Parathyroid adenoma (tissue), 2 donors: ENCODE data around the gene CD300E.

ENCODE experiments used
- H2AFZ ChIP-seq: fragments of 300-600 bp; sonication (generic); one replicate; pipeline ENCODE4 v1.7.0; 2017; ENCODE audit warnings: antibody characterized with exemption, mild to moderate bottlenecking
- H3K27ac ChIP-seq: fragments of 300-600 bp; sonication (generic); one replicate; pipeline ENCODE4 v1.7.0; 2017
- H3K27me3 ChIP-seq: fragments of 300-600 bp; sonication (generic); one replicate; pipeline ENCODE4 v1.7.0; 2017; ENCODE audit warnings: low read length; ENCODE audit not compliant: control insufficient read depth, insufficient read depth
- H3K36me3 ChIP-seq: fragments of 300-600 bp; sonication (generic); one replicate; pipeline ENCODE4 v1.7.0; 2017; ENCODE audit warnings: low read length; ENCODE audit not compliant: control insufficient read depth, insufficient read depth
- H3K4me1 ChIP-seq: fragments of 300-600 bp; sonication (generic); one replicate; pipeline ENCODE4 v1.7.0; 2017; ENCODE audit warnings: control low read depth
- H3K4me2 ChIP-seq: fragments of 300-600 bp; sonication (generic); one replicate; pipeline ENCODE4 v1.7.0; 2017; ENCODE audit warnings: low read length
- H3K4me3 ChIP-seq: fragments of 300-600 bp; sonication (generic); one replicate; pipeline ENCODE4 v1.7.0; 2017; ENCODE audit warnings: low read depth, low read length
- H3K79me2 ChIP-seq: fragments of 300-600 bp; sonication (generic); one replicate; pipeline ENCODE4 v1.7.0; 2017; ENCODE audit warnings: control low read depth
- H3K9ac ChIP-seq: fragments of 300-600 bp; sonication (generic); one replicate; pipeline ENCODE4 v1.7.0; 2017; ENCODE audit warnings: mild to moderate bottlenecking
- H3K9me3 ChIP-seq: fragments of 300-600 bp; sonication (generic); one replicate; pipeline ENCODE4 v1.7.0; 2017; ENCODE audit warnings: low read length; ENCODE audit not compliant: control insufficient read depth
- CTCF ChIP-seq: fragments of 300-600 bp; sonication (generic); IDR thresholded peaks from one replicate; pipeline ENCODE4 v1.7.0; 2017; ENCODE audit warnings: antibody characterized with exemption, mild to moderate bottlenecking
- donor health status: primary hyperparathyroidism.

The CD300E gene

DNA sequence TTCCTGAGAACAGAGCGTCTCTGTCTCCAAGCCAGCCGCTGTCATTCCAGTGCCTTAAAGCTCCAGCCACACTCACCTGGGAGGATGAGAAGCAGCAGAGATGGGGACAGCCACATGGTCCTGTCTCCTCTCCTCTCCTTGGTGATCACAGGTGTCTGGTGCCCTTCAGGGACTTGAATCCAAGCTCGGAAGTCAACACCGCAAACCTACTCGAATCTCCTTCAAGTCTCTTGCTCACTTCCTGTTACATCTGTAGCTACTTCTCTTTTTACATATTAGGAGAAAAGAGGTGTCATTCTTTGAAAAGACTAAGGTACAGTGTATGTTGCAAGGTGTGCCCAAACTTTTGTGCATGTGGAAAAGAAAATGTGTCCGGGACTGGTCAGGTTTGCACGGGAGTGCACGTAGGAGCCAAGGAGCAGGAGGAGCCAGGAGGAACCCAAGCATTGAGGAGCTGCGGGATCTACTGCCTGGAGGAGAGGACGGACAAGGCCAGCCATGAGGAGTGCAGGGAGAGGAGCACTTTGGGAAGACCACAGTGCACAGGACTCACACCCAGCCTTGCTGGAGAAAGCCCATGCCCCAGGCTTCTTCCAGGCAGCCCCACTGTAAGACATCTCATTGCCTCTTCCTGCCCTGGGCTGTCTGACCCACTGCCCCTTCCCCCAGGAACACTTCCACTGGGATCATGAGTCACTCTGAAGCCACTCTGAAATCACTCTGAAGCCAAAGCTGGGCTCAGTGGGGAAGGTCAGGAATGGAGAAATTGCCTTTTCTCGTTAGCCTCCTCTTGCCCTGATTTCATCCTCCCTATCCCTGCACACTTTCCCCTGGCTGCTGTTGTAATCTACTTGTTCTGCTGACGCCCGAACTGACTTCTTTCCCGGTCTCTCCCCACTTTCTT is 31.2 kb downstream of the CD300E start, which contains the start of gene CD300LD:
Gene CD300LD (minus strand): TSS at position 197 of the 904 bp plus-strand sequence. CDS start 81 bp downstream, at position 116.
- H3K27me3 ChIP-seq = no peaks in the 10 kb centered on the region
- no peaks in the 10 kb centered on the region for H3K36me3 ChIP-seq
- no peak within 1 kb of the TSS for H3K9ac ChIP-seq
- no peak within 1 kb of the TSS for H3K27ac ChIP-seq
- no peaks in the 10 kb centered on the region for H3K79me2 ChIP-seq
- H2AFZ ChIP-seq = no peak within 1 kb of the TSS
- no peak for TF ChIP-seq CTCF
- H3K9me3 ChIP-seq = no peaks in the 10 kb centered on the region
- H3K4me1 ChIP-seq = no peaks in the 10 kb centered on the region
- no peak within 1 kb of the TSS for H3K4me3 ChIP-seq
- no peak within 1 kb of the TSS for H3K4me2 ChIP-seq

DNA sequence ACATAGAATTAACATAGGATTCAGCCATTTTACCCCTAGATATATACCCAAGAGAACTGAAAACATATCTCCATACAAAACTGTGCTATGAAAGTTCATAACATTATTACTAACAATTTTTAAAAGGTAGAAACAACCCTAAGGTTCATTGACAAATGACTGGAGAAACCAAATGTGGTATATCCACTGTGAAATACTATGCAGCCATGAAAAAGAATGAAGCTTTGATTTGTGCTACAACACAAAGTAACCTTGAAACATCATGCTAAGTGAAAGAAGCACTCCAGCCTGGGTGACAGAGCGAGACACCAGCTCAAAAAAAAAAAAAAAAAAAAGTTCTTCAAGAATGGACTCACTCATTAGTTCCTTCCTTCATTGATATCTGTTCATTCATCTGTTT is 32.0 kb downstream of the CD300E start:
- H3K27me3 ChIP-seq = no peaks in the 10 kb centered on the region

DNA sequence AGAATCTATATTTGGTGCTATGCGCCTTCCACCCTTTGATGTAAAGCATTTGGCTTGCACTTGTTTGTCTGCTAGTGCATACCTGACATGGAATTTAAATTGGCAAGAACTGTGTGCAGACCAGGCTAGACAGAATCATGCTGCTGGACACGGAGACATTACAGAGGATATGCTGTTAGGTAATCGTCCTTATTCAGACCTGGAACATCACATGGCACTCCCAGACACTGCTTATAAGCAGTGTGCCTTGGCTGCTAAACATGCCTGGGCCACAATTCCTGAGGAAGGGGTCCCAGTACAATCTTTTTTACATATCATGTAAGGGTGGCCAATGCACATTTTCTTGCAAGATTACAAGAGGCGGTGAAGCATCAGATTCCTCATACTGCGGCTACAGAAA is 37.8 kb downstream of the CD300E start:
- no peak overlapping the region for H3K4me2 ChIP-seq
- H3K4me1 ChIP-seq = no peaks in the 10 kb centered on the region
- H3K27me3 ChIP-seq = no peaks in the 10 kb centered on the region
- no peak overlapping the region for H2AFZ ChIP-seq
- no peaks in the 10 kb centered on the region for H3K9me3 ChIP-seq
- H3K36me3 ChIP-seq = no peaks in the 10 kb centered on the region
- no peak overlapping the region for H3K27ac ChIP-seq
- no peak for TF ChIP-seq CTCF
- H3K9ac ChIP-seq = no peak overlapping the region
- no peaks in the 10 kb centered on the region for H3K79me2 ChIP-seq
- H3K4me3 ChIP-seq = no peak overlapping the region

More for the DNA sequence above, 32.0 kb downstream of the CD300E start:
- Histone ChIP-seq H3K4me3 (no peak overlapping the region), H3K36me3 (no peaks in the 10 kb centered on the region), H3K9me3 (no peaks in the 10 kb centered on the region), H2AFZ (no peak overlapping the region), H3K9ac (no peak overlapping the region), H3K4me2 (no peak overlapping the region), H3K27ac (no peak overlapping the region), H3K4me1 (no peaks in the 10 kb centered on the region), H3K79me2 (no peaks in the 10 kb centered on the region)
- TF ChIP-seq CTCF = no peak

DNA sequence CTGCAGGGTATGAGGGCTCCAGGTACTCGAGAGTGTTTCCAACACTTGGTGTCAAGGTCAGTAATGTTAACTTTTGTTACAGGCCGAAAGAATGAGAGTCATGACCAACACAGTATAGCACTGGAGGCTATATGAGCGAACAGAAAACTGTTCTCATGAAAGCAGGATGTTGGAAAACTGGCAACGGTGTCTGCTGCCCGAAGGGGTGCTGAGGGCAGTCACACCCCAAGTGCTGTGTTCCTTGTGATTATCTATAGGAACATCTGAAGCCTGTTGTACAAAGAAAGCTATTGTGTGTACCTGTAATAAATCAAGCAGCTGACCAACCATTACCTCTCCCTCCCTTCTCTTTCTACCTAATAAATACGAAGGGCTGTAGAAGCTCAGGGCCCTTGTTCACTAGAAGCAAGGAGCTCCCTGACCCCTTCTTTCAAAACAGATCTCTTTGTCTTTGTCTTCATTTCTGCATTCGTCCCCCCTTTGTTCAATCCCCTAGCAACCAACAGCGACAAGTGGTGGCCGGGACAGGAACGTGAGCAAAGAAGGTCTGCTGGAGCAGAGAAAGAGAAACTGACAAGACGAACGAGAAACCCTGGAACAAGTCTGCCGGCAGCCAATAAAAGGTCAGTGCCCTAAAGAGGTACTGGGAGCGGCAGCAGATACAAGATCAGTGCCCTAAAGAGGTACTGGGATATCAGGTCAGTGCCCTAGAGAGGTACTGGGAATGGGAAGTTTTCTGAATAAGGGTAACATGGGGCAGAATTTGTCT is 39.1 kb downstream of the CD300E start:
- Histone ChIP-seq H3K27me3 (no peaks in the 10 kb centered on the region), H3K27ac (no peak overlapping the region), H3K9ac (no peak overlapping the region), H3K79me2 (no peaks in the 10 kb centered on the region), H2AFZ (no peak overlapping the region), H3K36me3 (no peaks in the 10 kb centered on the region), H3K4me1 (no peaks in the 10 kb centered on the region), H3K4me2 (no peak overlapping the region), H3K9me3 (no peaks in the 10 kb centered on the region), H3K4me3 (no peak overlapping the region)
- TF ChIP-seq CTCF = no peak
